NCI-H345 (cell line): Measurements from ENCODE around the gene EPO.
"Not testable (repeated sequence)": the region's sequence is repeated elsewhere in the genome, so short reads cannot be mapped to it uniquely, and the experiment has no call there.

ENCODE experiments used
- DNase-seq: peaks from one replicate; lab custom pipeline; 2025; lab: John Stamatoyannopoulos, UW

EPO gene

GRCh38 chr7:100736671-100737070 is 16.4 kb downstream of the EPO start:
- no peak for DNase-seq

- no peak for DNase-seq
Observed at GRCh38 chr7:100739934-100740333, 19.7 kb downstream of the EPO start.

- DNase-seq = no peak
Observed at GRCh38 chr7:100744605-100745004, 24.3 kb downstream of the EPO start.

GRCh38 chr7:100745184-100745583 is 24.9 kb downstream of the EPO start:
- peak; percentile 39 for DNase-seq

GRCh38 chr7:100752994-100753393 is 32.7 kb downstream of the EPO start:
- DNase-seq = no peak

- no peak for DNase-seq
Observed at GRCh38 chr7:100753750-100754149, 33.5 kb downstream of the EPO start.

- DNase-seq = no peak
Observed at GRCh38 chr7:100759357-100760171, 39.3 kb downstream of the EPO start.

GRCh38 chr7:100762841-100763240 is 42.6 kb downstream of the EPO start:
- not testable (repeated sequence) for DNase-seq

GRCh38 chr7:100763556-100764140 is 43.4 kb downstream of the EPO start:
- no peak for DNase-seq

GRCh38 chr7:100764841-100765240 is 44.6 kb downstream of the EPO start:
- no peak for DNase-seq

- DNase-seq = no peak
Observed at GRCh38 chr7:100765250-100765649, 45.0 kb downstream of the EPO start.

- no peak for DNase-seq
Observed at GRCh38 chr7:100768784-100769183, 48.5 kb downstream of the EPO start.
